H9 (cell line): Measurements from ENCODE around the gene TMCC1. TPM values are rescaled to one million over a fixed set of nuclear protein-coding genes. Genes with fewer than 3 reads are reported as not detected.

Source experiments
- DNase-seq: peaks from one replicate; pipeline ENCODE4 v3.0.0-alpha.2; 2017
- H2AFZ ChIP-seq: one replicate; pipeline ENCODE4 v1.6.1; 2013; ENCODE audit warnings: mild to moderate bottlenecking, low read length, control low read depth, moderate library complexity
- H2AK5ac ChIP-seq: 2 replicates; pipeline ENCODE4 v1.6.1; 2013; ENCODE audit warnings: low read length, control low read depth, mixed read lengths; ENCODE audit not compliant: insufficient read length
- H2BK120ac ChIP-seq: one replicate; pipeline ENCODE4 v1.6.1; 2013; ENCODE audit warnings: low read depth, mild to moderate bottlenecking, low read length, control low read depth, inconsistent platforms; ENCODE audit not compliant: poor library complexity, severe bottlenecking
- H2BK12ac ChIP-seq: 2 replicates; pipeline ENCODE4 v1.6.1; 2013; ENCODE audit warnings: low read length, control low read depth, mixed read lengths, low read depth; ENCODE audit not compliant: insufficient read length
- H2BK15ac ChIP-seq: 2 replicates; pipeline ENCODE4 v1.6.1; 2013; ENCODE audit warnings: low read depth, low read length, control low read depth
- H2BK20ac ChIP-seq: one replicate; pipeline ENCODE4 v1.6.1; 2013; ENCODE audit warnings: low read depth, mild to moderate bottlenecking, low read length, control low read depth, inconsistent platforms; ENCODE audit not compliant: poor library complexity, severe bottlenecking
- H2BK5ac ChIP-seq: 2 replicates; pipeline ENCODE4 v1.6.1; 2013; ENCODE audit warnings: low read length, control low read depth, mixed read lengths; ENCODE audit not compliant: insufficient read length
- H3K14ac ChIP-seq: 2 replicates; pipeline ENCODE4 v1.6.1; 2013; ENCODE audit warnings: low read length, control low read depth; ENCODE audit not compliant: insufficient read depth
- H3K18ac ChIP-seq: 2 replicates; pipeline ENCODE4 v1.6.1; 2013; ENCODE audit warnings: low read depth, mild to moderate bottlenecking, mixed read lengths, low read length, control low read depth; ENCODE audit not compliant: insufficient read length
- H3K23ac ChIP-seq: 2 replicates; pipeline ENCODE4 v1.6.1; 2013; ENCODE audit warnings: low read length, control low read depth, mixed read lengths, low read depth; ENCODE audit not compliant: insufficient read length
- H3K23me2 ChIP-seq: 2 replicates; pipeline ENCODE4 v1.6.1; 2013; ENCODE audit warnings: low read depth, mild to moderate bottlenecking, mixed read lengths, low read length, control low read depth; ENCODE audit not compliant: insufficient read length, poor library complexity, severe bottlenecking
- H3K27ac ChIP-seq: 2 replicates; pipeline ENCODE4 v1.5.1; 2013; ENCODE audit warnings: low read length, control low read depth, mixed read lengths, low read depth; ENCODE audit not compliant: insufficient read length
- H3K27me3 ChIP-seq: 2 replicates; pipeline ENCODE4 v1.6.1; 2013; ENCODE audit warnings: low read length, control low read depth, inconsistent platforms; ENCODE audit not compliant: insufficient read depth
- H3K4ac ChIP-seq: 2 replicates; pipeline ENCODE4 v1.6.1; 2013; ENCODE audit warnings: low read depth, mild to moderate bottlenecking, control low read depth, inconsistent platforms, low read length, moderate library complexity
- H3K4me1 ChIP-seq: 2 replicates; pipeline ENCODE4 v1.6.1; 2013; ENCODE audit warnings: low read length, control low read depth, inconsistent platforms; ENCODE audit not compliant: insufficient read depth
- H3K4me2 ChIP-seq: 2 replicates; pipeline ENCODE4 v1.6.1; 2013; ENCODE audit warnings: low read length, control low read depth, mixed read lengths; ENCODE audit not compliant: insufficient read length, insufficient read depth
- H3K56ac ChIP-seq: 2 replicates; pipeline ENCODE4 v1.6.1; 2013; ENCODE audit warnings: low read depth, mild to moderate bottlenecking, mixed read lengths, low read length, control low read depth; ENCODE audit not compliant: insufficient read length
- H3K79me1 ChIP-seq: 2 replicates; pipeline ENCODE4 v1.6.1; 2013; ENCODE audit warnings: low read depth, mild to moderate bottlenecking, moderate library complexity, low read length, control low read depth, inconsistent platforms; ENCODE audit not compliant: insufficient read depth, poor library complexity, severe bottlenecking
- H3K79me2 ChIP-seq: 2 replicates; pipeline ENCODE4 v1.6.1; 2013; ENCODE audit warnings: low read length, control low read depth, inconsistent platforms; ENCODE audit not compliant: insufficient read depth
- H3K9ac ChIP-seq: 2 replicates; pipeline ENCODE4 v1.6.1; 2013; ENCODE audit warnings: low read length, control low read depth, mixed read lengths; ENCODE audit not compliant: insufficient read length; ENCODE audit errors: extremely low read depth
- H3K9me3 ChIP-seq: one replicate; pipeline ENCODE4 v1.6.1; 2013; ENCODE audit warnings: low read depth, low read length, inconsistent platforms; ENCODE audit not compliant: control insufficient read depth
- H3T11ph ChIP-seq: one replicate; pipeline ENCODE4 v1.6.1; 2013; ENCODE audit warnings: mild to moderate bottlenecking, low read length, control low read depth, inconsistent platforms
- H4K20me1 ChIP-seq: one replicate; pipeline ENCODE4 v1.6.1; 2013; ENCODE audit not compliant: control insufficient read depth, insufficient read length, insufficient read depth
- H4K5ac ChIP-seq: 2 replicates; pipeline ENCODE4 v1.6.1; 2013; ENCODE audit warnings: low read depth, mild to moderate bottlenecking, mixed read lengths, low read length, control low read depth; ENCODE audit not compliant: insufficient read length
- H4K8ac ChIP-seq: replicated peaks from 2 replicates; pipeline ENCODE4 v1.6.1; 2013; ENCODE audit warnings: low read length, control low read depth, mixed read lengths, low read depth; ENCODE audit not compliant: insufficient read length
- H4K91ac ChIP-seq: 2 replicates; pipeline ENCODE4 v1.6.1; 2013; ENCODE audit warnings: low read depth, mild to moderate bottlenecking, moderate library complexity, mixed read lengths, low read length, control low read depth; ENCODE audit not compliant: insufficient read length
- H3K27ac Mint-ChIP-seq, 3 experiments: 2 replicates in 2 of 3; 3 replicates in 1 of 3; pipeline ENCODE4 v1.8.0; 2020 to 2021; ENCODE audit warnings: mixed read lengths in 3 of 3, mild to moderate bottlenecking in 1 of 3, moderate library complexity in 1 of 3
- H3K27me3 Mint-ChIP-seq: 2 replicates; pipeline ENCODE4 v1.8.0; 2021; ENCODE audit warnings: low read depth, mild to moderate bottlenecking, moderate library complexity, mixed read lengths
- H3K36me3 Mint-ChIP-seq, 3 experiments: 2 replicates in 2 of 3; 3 replicates in 1 of 3; pipeline ENCODE4 v1.8.0; 2020 to 2021; ENCODE audit warnings: low read depth in 3 of 3, mixed read lengths in 3 of 3; ENCODE audit not compliant: insufficient read depth in 1 of 3
- H3K4me1 Mint-ChIP-seq, 2 experiments: 2 replicates each; pipeline ENCODE4 v1.8.0; 2020; ENCODE audit warnings: mixed read lengths in 2 of 2
- H3K4me3 Mint-ChIP-seq, 2 experiments: 2 replicates in 1 of 2; 3 replicates in 1 of 2; pipeline ENCODE4 v1.8.0; 2020 to 2021; ENCODE audit warnings: mild to moderate bottlenecking in 2 of 2, mixed read lengths in 2 of 2, moderate library complexity in 1 of 2
- H3K9me3 Mint-ChIP-seq, 2 experiments: 2 replicates in 1 of 2; 3 replicates in 1 of 2; pipeline ENCODE4 v1.8.0; 2020; ENCODE audit warnings: mild to moderate bottlenecking in 2 of 2, mixed read lengths in 2 of 2, moderate library complexity in 1 of 2
- WGBS: extraction: QIAGEN DNeasy Blood & Tissue Kit; methylation state at CpG from one replicate; pipeline ENCODE4 v1.1.7; 2013; ENCODE audit warnings: missing lambda C conversion rate, low lambda C conversion rate, mixed read lengths; ENCODE audit not compliant: insufficient read length; ENCODE audit errors: extremely low coverage; 5-methylcytosine and 5-hydroxymethylcytosine counted together
- total RNA-seq: library from RNA; stranded (reverse); gene quantifications from 2 replicates; pipeline ENCODE4 v1.2.1, GENCODE V29; 2021
- TF ChIP-seq, protein P1 (sequence below): fragments of 200-600 bp; sonication (generic); conservative IDR thresholded peaks from 3 replicates; pipeline ENCODE4 v1.8.0; 2021; ENCODE audit warnings: antibody characterized with exemption, mild to moderate bottlenecking

Gene TMCC1
- total RNA-seq, 1 experiment from 2014 or later = 24.4 TPM

DNA sequence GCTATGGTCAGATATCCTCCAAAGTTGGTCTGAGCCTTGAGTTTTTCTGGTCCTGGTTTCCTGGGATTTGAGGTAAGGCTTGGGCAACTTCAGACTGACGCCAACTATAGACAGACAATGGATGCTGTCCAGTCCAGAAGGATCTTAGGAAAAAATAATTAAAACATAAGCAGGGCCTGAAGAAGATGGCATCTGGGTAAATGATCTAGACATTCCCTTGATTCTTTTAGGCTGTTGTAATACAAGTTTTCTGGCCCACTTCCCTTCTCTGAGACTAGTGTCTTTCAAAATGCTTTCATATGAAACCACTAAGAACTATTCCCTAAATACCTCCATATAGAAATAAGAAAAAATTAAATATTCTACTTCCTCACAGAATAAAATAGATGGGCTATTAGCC is 239.4 kb downstream of the TMCC1 start:
- no peak overlapping the region for H2BK120ac ChIP-seq
- WGBS = no CpG with 5 or more reads among the region's 1 CpG
- H3K79me1 ChIP-seq = no peaks in the 10 kb centered on the region
- no peak overlapping the region for H3K27ac Mint-ChIP-seq
- no peaks in the 10 kb centered on the region for H3K23me2 ChIP-seq
- H2BK20ac ChIP-seq = no peak overlapping the region
- H4K91ac ChIP-seq = no peak overlapping the region
- no peaks in the 10 kb centered on the region for H3K27me3 ChIP-seq
- H3K36me3 Mint-ChIP-seq = peaks cover 2 to 8% (median 8%) of the 10 kb centered on the region in 3 experiments; a peak in 5 of 7 replicates
- H3K18ac ChIP-seq = no peak overlapping the region
- no peak overlapping the region for H3K23ac ChIP-seq
- H3K4me1 ChIP-seq = peaks cover 2% of the 10 kb centered on the region; the same call in 1 of the 2 replicates
- no peak overlapping the region for H2BK5ac ChIP-seq
- no peak overlapping the region for H3K14ac ChIP-seq
- no peaks in the 10 kb centered on the region for H3K9me3 ChIP-seq
- no peak overlapping the region for H2BK15ac ChIP-seq
- H4K8ac ChIP-seq = no peak overlapping the region
- no peak for DNase-seq
- H3T11ph ChIP-seq = no peak overlapping the region
- H3K27me3 Mint-ChIP-seq = no peaks in the 10 kb centered on the region
- no peak overlapping the region for H3K9ac ChIP-seq
- no peaks in the 10 kb centered on the region for H4K20me1 ChIP-seq
- H4K5ac ChIP-seq = no peak overlapping the region
- no peak overlapping the region for H2AK5ac ChIP-seq
- no peak overlapping the region for H2AFZ ChIP-seq
- no peak overlapping the region for H3K4me3 Mint-ChIP-seq
- no peak overlapping the region for H3K56ac ChIP-seq
- TF ChIP-seq, protein P1, sequence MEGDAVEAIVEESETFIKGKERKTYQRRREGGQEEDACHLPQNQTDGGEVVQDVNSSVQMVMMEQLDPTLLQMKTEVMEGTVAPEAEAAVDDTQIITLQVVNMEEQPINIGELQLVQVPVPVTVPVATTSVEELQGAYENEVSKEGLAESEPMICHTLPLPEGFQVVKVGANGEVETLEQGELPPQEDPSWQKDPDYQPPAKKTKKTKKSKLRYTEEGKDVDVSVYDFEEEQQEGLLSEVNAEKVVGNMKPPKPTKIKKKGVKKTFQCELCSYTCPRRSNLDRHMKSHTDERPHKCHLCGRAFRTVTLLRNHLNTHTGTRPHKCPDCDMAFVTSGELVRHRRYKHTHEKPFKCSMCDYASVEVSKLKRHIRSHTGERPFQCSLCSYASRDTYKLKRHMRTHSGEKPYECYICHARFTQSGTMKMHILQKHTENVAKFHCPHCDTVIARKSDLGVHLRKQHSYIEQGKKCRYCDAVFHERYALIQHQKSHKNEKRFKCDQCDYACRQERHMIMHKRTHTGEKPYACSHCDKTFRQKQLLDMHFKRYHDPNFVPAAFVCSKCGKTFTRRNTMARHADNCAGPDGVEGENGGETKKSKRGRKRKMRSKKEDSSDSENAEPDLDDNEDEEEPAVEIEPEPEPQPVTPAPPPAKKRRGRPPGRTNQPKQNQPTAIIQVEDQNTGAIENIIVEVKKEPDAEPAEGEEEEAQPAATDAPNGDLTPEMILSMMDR = no peak
- no peaks in the 10 kb centered on the region for H3K9me3 Mint-ChIP-seq
- H3K4ac ChIP-seq = no peak overlapping the region
- no peak overlapping the region for H3K4me2 ChIP-seq
- H3K27ac ChIP-seq = no peak overlapping the region
- peaks cover 41 to 52% of the 10 kb centered on the region in 2 experiments for H3K4me1 Mint-ChIP-seq
- no peak overlapping the region for H2BK12ac ChIP-seq
- no peaks in the 10 kb centered on the region for H3K79me2 ChIP-seq
